Skin epidermis (tissue), 12 donors: Measurements from ENCODE around the gene S100A8.

ENCODE experiments used
- H3K27ac ChIP-seq, 21 experiments: fragments of 200-600 bp; sonication (generic) in 11 of 21; one replicate each; pipeline ENCODE4 v1.5.0; 2020; ENCODE audit warnings: mild to moderate bottlenecking in 3 of 21, inconsistent platforms in 2 of 21, moderate library complexity in 2 of 21
- H3K4me3 ChIP-seq, 7 experiments: fragments of 200-600 bp; sonication (generic) in 2 of 7; one replicate each; pipeline ENCODE4 v1.5.0; 2020; ENCODE audit warnings: inconsistent platforms in 2 of 7, mild to moderate bottlenecking in 2 of 7, moderate library complexity in 1 of 7

The S100A8 gene

DNA sequence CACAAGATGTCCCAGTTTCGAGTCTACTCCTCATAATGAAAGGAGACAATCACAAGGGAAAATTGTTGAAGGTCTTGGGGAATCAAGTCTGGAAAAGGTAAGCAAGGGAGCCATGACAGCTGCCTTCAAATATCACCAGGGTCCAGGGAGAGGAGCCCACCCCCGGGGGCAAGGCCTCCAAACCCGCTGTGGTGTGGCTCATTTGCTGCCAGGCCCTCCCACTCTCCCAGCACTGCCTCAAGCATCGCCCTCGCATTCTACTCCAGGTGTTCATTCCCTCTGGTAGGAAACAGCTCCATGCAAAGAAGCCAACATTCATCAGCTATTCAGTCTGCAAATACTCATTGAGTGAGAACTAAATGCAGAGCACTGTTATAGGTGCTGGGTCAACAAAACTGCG lies 24.6 kb downstream of the S100A8 start:
- Histone ChIP-seq H3K27ac (peak overlapping the region in 5 of 21 experiments; percentile 71 to 91 (median 78)), H3K4me3 (no peak overlapping the region)

- H3K27ac ChIP-seq = peak overlapping the region in 8 of 21 experiments; percentile 0 to 91 (median 72)
- H3K4me3 ChIP-seq = no peak overlapping the region
Observed at GRCh38 chr1:153365696-153366095, 25.2 kb downstream of the S100A8 start.

DNA sequence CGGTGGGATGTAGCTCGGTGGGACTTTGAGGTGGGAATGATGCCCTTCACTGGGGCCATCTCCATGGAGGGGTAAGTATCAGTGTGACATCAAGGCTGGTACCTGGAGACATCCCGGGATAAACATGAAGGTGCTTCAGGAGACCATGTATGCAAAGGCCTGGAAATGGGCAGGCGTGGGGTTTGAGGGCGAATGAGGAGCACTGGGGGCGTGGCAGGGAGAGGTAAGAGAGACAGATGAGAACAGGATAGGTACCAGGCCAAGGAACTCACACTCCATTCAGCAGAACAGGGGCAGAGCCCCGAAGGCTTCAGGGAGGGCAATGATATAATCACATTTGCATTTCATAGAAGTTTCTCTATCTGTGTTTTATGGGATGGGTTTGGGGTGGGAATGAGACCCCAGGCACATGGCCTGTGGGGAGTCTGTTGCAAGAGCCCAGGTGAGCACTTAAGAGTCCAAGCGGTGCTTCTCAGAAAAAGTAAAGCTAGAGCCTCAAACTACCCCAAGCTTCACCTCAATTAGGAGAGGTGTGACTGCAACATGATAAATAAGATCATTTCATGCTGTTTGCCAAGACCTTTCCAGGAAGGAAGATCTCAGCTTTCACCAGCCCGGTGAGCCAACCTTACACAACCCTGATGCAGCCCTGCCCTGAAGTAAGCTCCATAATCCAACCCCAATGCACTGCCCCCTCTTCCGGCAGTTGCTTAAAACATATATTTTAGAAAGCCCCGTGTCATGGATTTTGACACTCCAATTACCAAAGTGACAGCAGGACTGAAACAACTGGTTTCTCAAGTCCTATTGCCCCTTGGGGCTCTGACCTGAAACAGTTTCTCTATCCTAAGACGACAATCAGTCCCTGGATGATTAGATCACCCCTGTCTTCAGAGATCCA lies 25.9 kb downstream of the S100A8 start:
- H3K27ac ChIP-seq = peak overlapping the region in 16 of 21 experiments; percentile 10 to 91 (median 60)
- no peak overlapping the region for H3K4me3 ChIP-seq

DNA sequence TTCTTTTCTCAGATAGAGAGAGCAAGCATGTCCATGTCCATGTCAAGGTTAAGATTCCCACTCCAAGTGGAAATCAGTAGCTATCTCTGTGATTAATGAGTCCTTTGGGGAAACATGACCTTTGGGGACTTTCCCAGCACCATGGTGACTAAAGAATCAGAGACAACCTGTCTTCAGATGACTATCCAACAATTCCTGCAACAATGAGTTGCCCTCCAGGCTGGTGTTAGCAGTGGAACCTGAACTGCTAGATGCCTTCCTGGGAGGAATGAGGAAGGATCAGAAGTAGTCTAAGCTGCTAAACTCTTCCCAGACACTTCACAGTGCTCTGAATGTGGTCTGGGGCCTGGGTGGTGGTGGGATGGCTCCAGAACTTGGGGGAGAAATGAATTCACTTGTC lies 26.7 kb downstream of the S100A8 start:
- Histone ChIP-seq H3K27ac (peak overlapping the region in 15 of 21 experiments; percentile 10 to 91 (median 59)), H3K4me3 (no peak overlapping the region)

DNA sequence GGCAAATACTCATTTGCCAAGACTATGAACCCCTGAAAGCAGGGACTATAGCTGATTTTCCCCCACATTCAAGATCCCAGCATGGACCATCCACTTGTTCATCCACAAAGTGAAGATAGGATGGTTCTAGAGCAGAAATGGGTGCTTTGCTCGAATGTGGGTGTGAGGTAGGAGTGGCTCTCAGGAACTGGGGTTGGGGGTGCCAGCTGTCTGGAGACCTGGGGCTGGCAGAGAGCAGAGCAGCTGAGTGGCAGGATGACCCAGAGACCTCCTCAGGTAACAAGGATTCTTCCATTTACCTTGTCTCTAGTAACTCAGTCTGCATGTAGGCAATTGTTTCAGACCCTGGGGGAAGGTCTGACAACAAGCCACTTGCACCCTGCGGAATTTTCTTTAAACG lies 27.2 kb downstream of the S100A8 start:
- peak overlapping the region in 9 of 21 experiments; percentile 15 to 91 (median 37) for H3K27ac ChIP-seq
- H3K4me3 ChIP-seq = no peak overlapping the region

- Histone ChIP-seq H3K27ac (peak overlapping the region in 5 of 21 experiments; percentile 11 to 91 (median 29)), H3K4me3 (no peak overlapping the region)
Observed at GRCh38 chr1:153362187-153362775, 28.6 kb downstream of the S100A8 start.

- H3K27ac ChIP-seq = peak overlapping the region in 4 of 21 experiments; percentile 26 to 91 (median 74)
- no peak overlapping the region for H3K4me3 ChIP-seq
Observed at GRCh38 chr1:153361480-153362109, 29.3 kb downstream of the S100A8 start.

GRCh38 chr1:153360592-153361479 lies 30.0 kb downstream of the S100A8 start:
- Histone ChIP-seq H3K4me3 (peak overlapping the region in 1 of 7 experiments; percentile 37), H3K27ac (peak overlapping the region in 6 of 21 experiments; percentile 10 to 91 (median 72))

DNA sequence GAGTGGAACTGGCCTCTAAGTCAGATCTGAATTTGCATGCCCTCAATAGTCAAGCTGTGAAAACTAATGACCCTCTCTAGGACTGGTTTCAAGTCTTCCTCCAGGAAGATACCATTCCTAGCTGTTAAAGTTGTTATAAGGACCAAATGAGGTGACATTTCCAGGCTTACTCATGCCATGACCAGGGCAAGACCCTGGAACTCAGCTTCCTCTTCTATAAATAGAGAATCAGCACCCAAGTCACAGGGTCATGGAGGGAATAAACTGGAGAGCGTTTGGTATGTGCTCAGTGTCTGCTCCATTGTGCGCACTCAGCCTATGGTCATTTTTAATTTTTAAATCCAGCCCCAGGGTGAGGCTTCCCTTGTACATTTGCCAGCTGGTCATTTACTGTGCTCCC lies 30.7 kb downstream of the S100A8 start:
- Histone ChIP-seq H3K27ac (peak overlapping the region in 6 of 21 experiments; percentile 10 to 91 (median 79)), H3K4me3 (peak overlapping the region in 3 of 7 experiments; percentile 26 to 38 (median 37))

GRCh38 chr1:153359241-153359640 lies 31.6 kb downstream of the S100A8 start:
- peak overlapping the region in 6 of 7 experiments; percentile 23 to 38 (median 29) for H3K4me3 ChIP-seq
- H3K27ac ChIP-seq = peak overlapping the region in 11 of 21 experiments; percentile 48 to 91 (median 79)

- peak overlapping the region in 17 of 21 experiments; percentile 6 to 91 (median 67) for H3K27ac ChIP-seq
Observed at GRCh38 chr1:153358691-153358975, 32.2 kb downstream of the S100A8 start.

GRCh38 chr1:153357853-153358690 lies 32.8 kb downstream of the S100A8 start, which contains the start of gene S100A9:
S100A9 (plus strand) TSS chr1:153357854; CDS start chr1:153358284, 430 bp downstream.
- peak within 1 kb of the TSS in 6 of 7 experiments; percentile 23 to 38 (median 29) for H3K4me3 ChIP-seq
- peak within 1 kb of the TSS in 19 of 21 experiments; percentile 13 to 91 (median 70) for H3K27ac ChIP-seq

More at GRCh38 chr1:153358691-153358975, 32.2 kb downstream of the S100A8 start:
- peak overlapping the region in 6 of 7 experiments; percentile 23 to 38 (median 29) for H3K4me3 ChIP-seq

DNA sequence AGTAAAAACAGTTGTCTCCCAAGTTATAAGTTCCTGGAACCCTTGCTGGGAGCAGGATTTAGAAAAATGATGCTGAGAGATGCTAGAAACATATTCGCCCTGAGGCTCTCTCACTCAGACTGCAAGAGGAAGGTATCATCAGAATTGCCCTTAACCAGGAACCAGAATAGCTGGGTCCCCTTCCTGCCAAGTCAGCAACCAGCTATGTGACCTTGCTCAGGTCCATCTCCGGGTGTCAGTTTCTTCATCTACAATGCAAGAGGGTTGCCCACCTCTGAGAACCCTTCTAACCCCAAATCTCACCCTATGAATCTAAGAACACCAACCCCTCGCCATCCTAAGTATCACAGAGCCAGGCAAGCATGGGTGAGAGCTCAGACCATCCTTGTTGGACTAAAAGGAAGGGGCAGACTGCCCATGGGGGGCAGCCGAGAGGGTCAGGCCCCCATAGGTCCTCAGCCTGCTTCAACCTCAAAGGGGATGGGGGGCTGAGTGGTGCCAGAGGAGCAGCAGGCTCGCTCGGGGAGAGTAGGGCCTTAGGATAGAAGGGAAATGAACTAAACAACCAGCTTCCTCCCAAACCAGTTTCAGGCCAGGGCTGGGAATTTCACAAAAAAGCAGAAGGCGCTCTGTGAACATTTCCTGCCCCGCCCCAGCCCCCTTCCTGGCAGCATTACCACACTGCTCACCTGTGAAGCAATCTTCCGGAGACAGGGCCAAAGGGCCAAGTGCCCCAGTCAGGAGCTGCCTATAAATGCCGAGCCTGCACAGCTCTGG lies 33.6 kb downstream of the S100A8 start:
- Histone ChIP-seq H3K4me3 (peak overlapping the region in 6 of 7 experiments; percentile 23 to 38 (median 29)), H3K27ac (peak overlapping the region in 18 of 21 experiments; percentile 13 to 91 (median 71))

GRCh38 chr1:153356392-153357075 lies 34.3 kb downstream of the S100A8 start:
- H3K4me3 ChIP-seq = no peak overlapping the region
- peak overlapping the region in 15 of 21 experiments; percentile 13 to 91 (median 66) for H3K27ac ChIP-seq

GRCh38 chr1:153355445-153356071 lies 35.3 kb downstream of the S100A8 start:
- H3K4me3 ChIP-seq = no peak overlapping the region
- H3K27ac ChIP-seq = peak overlapping the region in 3 of 21 experiments; percentile 76 to 90 (median 82)

GRCh38 chr1:153354515-153355193 lies 36.2 kb downstream of the S100A8 start:
- no peak overlapping the region for H3K4me3 ChIP-seq
- H3K27ac ChIP-seq = peak overlapping the region in 1 of 21 experiments; percentile 9
